Sigmoid colon (tissue), 4 donors: ENCODE data around the gene DOCK3.

Experiments
- POLR2A ChIP-seq, 2 donors: fragments of 450-650 bp; IDR thresholded peaks; one replicate each; pipeline ENCODE4 v1.6.1; 2016; ENCODE audit warnings: antibody characterized with exemption in 2 of 2, mild to moderate bottlenecking in 2 of 2, moderate library complexity in 2 of 2
- POLR2AphosphoS5 ChIP-seq, 4 donors: sonication (generic); formaldehyde crosslinking; IDR thresholded peaks; one replicate each; pipeline ENCODE4 v1.6.1; 2017; ENCODE audit warnings: antibody characterized with exemption in 4 of 4
- TF ChIP-seq, protein P1 (sequence below), 4 experiments: fragments of 450-650 bp in 3 of 4; fragments of 200-600 bp in 1 of 4; IDR thresholded peaks; one replicate each; pipeline ENCODE4 v1.5.1; 2016 to 2019; ENCODE audit warnings: antibody characterized with exemption in 4 of 4, mild to moderate bottlenecking in 3 of 4, moderate library complexity in 2 of 4

DNA sequence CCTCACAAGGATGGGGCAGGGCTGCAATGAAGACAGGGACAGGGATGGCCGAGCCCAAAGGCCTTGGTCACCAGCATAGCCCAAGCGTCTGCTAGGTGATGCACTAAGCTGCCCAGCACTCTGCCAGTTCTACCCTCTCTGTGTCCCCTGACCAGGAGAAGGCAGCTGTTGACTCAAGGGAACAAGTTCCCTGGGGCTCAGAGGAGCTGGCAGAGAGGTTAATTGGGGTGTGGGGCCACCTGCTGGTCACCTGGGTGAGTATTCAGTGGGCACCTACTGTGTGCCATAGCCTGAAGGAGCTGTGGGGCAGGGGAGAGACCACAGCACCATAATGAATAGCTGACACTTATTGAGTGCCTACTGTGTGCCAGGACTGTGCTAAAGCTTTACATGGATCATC lies 22.0 kb upstream of the DOCK3 start:
- TF ChIP-seq POLR2AphosphoS5 (IDR thresholded peaks at IDR 0.05) (no peak), POLR2A (IDR thresholded peaks at IDR 0.05) (no peak)
- TF ChIP-seq, protein P1, sequence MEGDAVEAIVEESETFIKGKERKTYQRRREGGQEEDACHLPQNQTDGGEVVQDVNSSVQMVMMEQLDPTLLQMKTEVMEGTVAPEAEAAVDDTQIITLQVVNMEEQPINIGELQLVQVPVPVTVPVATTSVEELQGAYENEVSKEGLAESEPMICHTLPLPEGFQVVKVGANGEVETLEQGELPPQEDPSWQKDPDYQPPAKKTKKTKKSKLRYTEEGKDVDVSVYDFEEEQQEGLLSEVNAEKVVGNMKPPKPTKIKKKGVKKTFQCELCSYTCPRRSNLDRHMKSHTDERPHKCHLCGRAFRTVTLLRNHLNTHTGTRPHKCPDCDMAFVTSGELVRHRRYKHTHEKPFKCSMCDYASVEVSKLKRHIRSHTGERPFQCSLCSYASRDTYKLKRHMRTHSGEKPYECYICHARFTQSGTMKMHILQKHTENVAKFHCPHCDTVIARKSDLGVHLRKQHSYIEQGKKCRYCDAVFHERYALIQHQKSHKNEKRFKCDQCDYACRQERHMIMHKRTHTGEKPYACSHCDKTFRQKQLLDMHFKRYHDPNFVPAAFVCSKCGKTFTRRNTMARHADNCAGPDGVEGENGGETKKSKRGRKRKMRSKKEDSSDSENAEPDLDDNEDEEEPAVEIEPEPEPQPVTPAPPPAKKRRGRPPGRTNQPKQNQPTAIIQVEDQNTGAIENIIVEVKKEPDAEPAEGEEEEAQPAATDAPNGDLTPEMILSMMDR (IDR thresholded peaks at IDR 0.05), result peak in 1 of 4 experiments; percentile 18
